Heart left ventricle (tissue), 13 donors: Measurements from ENCODE around the gene SULT4A1.

Experiments
- POLR2A ChIP-seq, 2 donors: fragments of 450-650 bp; IDR thresholded peaks; one replicate each; pipeline ENCODE4 v1.6.1; 2017; ENCODE audit warnings: antibody characterized with exemption in 2 of 2, mild to moderate bottlenecking in 2 of 2, moderate library complexity in 2 of 2
- TF ChIP-seq, protein P1 (sequence below), 12 donors: fragments of 200-600 bp; sonication (generic) in 4 of 12; IDR thresholded peaks; one replicate each; pipeline versions ENCODE4 v1.5.0 to v1.8.0; 2018 to 2022; ENCODE audit warnings: antibody characterized with exemption in 12 of 12, mild to moderate bottlenecking in 5 of 12
- donor health status: ischemic (EF 13 %, LVEDD 7.1; RV severe dilation, severe dysfunction).
- donor health status: DM: no; HTN: yes; CAD: no.
- donor health status: DM: no; HTN: no; CAD: no.
- donor health status: ischemic (EF 25% LVEDD 6.9; RV normal size, moderate dysfunction).
- donor health status: ischemic (EF 25% LVEDD 5.7; RV mildly dilated, moderate dysfunction).
- donor health status: ischemic (EF 35%, LVEDD 5.7; RV mildly dilated, moderate dysfunction).
- donor health status: nonischemic (EF 11% LVEDD 7.7; RV severe dilation, severe dysfunction).
- donor health status: DM: yes; HTN: yes; CAD: no.
- donor health status: PGD.
- donor health status: ischemic (EF 29% LVEDD 5.4; RV normal size, mild dysfunction).
- donor health status: nonischemic (EF 23%, LVEDD 6.1; RV moderate dilation, normal function).

DNA sequence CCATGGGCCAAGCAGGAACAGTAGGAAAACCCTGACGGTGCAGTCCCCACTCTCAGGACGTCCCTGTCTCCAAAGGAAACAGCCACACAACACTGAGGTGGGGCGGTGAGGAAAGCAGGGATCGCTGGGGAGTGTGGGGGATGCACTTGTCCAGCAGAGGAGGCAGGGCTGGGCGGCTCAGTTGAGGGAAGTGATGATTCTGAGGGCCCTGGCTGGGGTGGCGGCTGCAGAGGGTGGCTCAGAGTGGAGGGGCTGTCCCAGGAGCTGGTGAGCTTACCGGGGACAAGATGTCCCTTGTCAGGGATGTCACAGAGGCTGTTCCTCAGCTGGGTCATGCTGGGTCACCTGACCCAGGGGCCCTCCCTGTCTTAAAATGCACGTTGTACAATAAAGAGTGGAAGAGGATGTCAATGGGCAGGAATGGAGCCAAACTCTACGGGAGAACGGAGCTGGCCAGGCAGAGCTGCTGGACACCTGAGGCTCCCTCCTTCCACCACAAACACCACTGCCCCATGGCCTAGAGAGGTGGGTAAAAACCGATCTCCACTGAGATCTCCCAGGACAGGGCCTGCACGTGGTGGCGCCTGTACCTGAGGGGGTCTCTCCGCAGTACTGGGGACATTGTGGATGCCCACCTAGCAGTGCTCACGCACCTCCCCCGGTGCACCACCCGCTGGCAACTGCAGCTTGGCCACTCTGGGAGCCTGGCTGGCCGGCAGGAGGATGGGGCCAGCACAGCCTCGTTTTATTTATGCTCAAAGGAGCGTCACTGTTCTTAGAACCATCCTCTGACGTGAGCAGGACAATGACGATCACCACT, 40.5 kb downstream of the SULT4A1 start:
- TF ChIP-seq, protein P1, sequence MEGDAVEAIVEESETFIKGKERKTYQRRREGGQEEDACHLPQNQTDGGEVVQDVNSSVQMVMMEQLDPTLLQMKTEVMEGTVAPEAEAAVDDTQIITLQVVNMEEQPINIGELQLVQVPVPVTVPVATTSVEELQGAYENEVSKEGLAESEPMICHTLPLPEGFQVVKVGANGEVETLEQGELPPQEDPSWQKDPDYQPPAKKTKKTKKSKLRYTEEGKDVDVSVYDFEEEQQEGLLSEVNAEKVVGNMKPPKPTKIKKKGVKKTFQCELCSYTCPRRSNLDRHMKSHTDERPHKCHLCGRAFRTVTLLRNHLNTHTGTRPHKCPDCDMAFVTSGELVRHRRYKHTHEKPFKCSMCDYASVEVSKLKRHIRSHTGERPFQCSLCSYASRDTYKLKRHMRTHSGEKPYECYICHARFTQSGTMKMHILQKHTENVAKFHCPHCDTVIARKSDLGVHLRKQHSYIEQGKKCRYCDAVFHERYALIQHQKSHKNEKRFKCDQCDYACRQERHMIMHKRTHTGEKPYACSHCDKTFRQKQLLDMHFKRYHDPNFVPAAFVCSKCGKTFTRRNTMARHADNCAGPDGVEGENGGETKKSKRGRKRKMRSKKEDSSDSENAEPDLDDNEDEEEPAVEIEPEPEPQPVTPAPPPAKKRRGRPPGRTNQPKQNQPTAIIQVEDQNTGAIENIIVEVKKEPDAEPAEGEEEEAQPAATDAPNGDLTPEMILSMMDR (IDR thresholded peaks at IDR 0.05), result no peak
- TF ChIP-seq POLR2A (IDR thresholded peaks at IDR 0.05), result no peak
